Astrocyte (in vitro differentiated cells and primary cell): ENCODE data around the gene SMAD3. TPM values are rescaled to one million over a fixed set of nuclear protein-coding genes. Genes with fewer than 3 reads are reported as not detected.

Source experiments
- DNase-seq: peaks from one replicate; pipeline ENCODE4 v3.0.0-alpha.2; 2010; ENCODE audit warnings: low read depth
- FAIRE-seq: peaks from 2 replicates; lab custom pipeline; 2011; peaks lifted over from hg19 to GRCh38; lab: Jason Lieb, UNC
- H2AFZ ChIP-seq: 2 replicates; pipeline ENCODE4 v1.6.0; 2012; ENCODE audit warnings: low read depth, low read length, inconsistent platforms
- H3K27ac ChIP-seq: 2 replicates; pipeline ENCODE4 v1.5.1; 2011; ENCODE audit warnings: low read depth, low read length, inconsistent platforms
- H3K27me3 ChIP-seq: 2 replicates; pipeline ENCODE4 v1.6.0; 2011; ENCODE audit warnings: low read length, inconsistent platforms; ENCODE audit not compliant: insufficient read depth
- H3K36me3 ChIP-seq: 2 replicates; pipeline ENCODE4 v1.5.1; 2011; ENCODE audit warnings: low read length, inconsistent platforms; ENCODE audit not compliant: insufficient read depth
- H3K4me1 ChIP-seq: 2 replicates; pipeline ENCODE4 v1.5.1; 2011; ENCODE audit warnings: low read length, inconsistent platforms; ENCODE audit not compliant: insufficient read depth
- H3K4me2 ChIP-seq: 2 replicates; pipeline ENCODE4 v1.6.0; 2012; ENCODE audit warnings: low read length, inconsistent platforms
- H3K4me3 ChIP-seq: 2 replicates; pipeline ENCODE4 v1.5.1; 2011; ENCODE audit warnings: low read depth, mild to moderate bottlenecking, low read length, inconsistent platforms; ENCODE audit not compliant: insufficient read depth
- H3K79me2 ChIP-seq: 2 replicates; pipeline ENCODE4 v1.6.0; 2012; ENCODE audit warnings: mild to moderate bottlenecking, low read length, inconsistent platforms; ENCODE audit not compliant: insufficient read depth
- H3K9ac ChIP-seq: 2 replicates; pipeline ENCODE4 v1.6.0; 2012; ENCODE audit warnings: mild to moderate bottlenecking, low read length, inconsistent platforms
- H3K9me3 ChIP-seq: 2 replicates; pipeline ENCODE4 v1.5.1; 2012; ENCODE audit warnings: low read depth, mild to moderate bottlenecking, low read length, inconsistent platforms; ENCODE audit not compliant: insufficient read depth
- H4K20me1 ChIP-seq: 2 replicates; pipeline ENCODE4 v1.6.0; 2012; ENCODE audit warnings: low read length, inconsistent platforms; ENCODE audit not compliant: insufficient read depth
- H3K27ac Mint-ChIP-seq: one replicate; pipeline ENCODE4 v1.8.0; 2021; ENCODE audit warnings: mild to moderate bottlenecking, mixed read lengths; ENCODE audit not compliant: unreplicated experiment
- H3K27me3 Mint-ChIP-seq: one replicate; pipeline ENCODE4 v1.8.0; 2021; ENCODE audit warnings: low read depth, mixed read lengths; ENCODE audit not compliant: unreplicated experiment
- H3K36me3 Mint-ChIP-seq: one replicate; pipeline ENCODE4 v1.8.0; 2021; ENCODE audit warnings: low read depth, mixed read lengths; ENCODE audit not compliant: unreplicated experiment
- H3K4me1 Mint-ChIP-seq: one replicate; pipeline ENCODE4 v1.8.0; 2021; ENCODE audit warnings: low read depth, mixed read lengths; ENCODE audit not compliant: unreplicated experiment
- H3K4me3 Mint-ChIP-seq: one replicate; pipeline ENCODE4 v1.8.0; 2021; ENCODE audit warnings: mild to moderate bottlenecking, moderate library complexity, mixed read lengths; ENCODE audit not compliant: unreplicated experiment
- H3K9me3 Mint-ChIP-seq: one replicate; pipeline ENCODE4 v1.8.0; 2021; ENCODE audit warnings: mild to moderate bottlenecking, mixed read lengths; ENCODE audit not compliant: unreplicated experiment
- CTCF ChIP-seq: IDR thresholded peaks from 2 replicates; pipeline ENCODE4 v1.5.1; 2011; ENCODE audit warnings: low read depth, mild to moderate bottlenecking, inconsistent platforms, low read length, moderate library complexity; ENCODE audit not compliant: insufficient read depth
- EZH2 ChIP-seq: IDR thresholded peaks from 2 replicates; pipeline ENCODE4 v1.6.1; 2012; ENCODE audit warnings: mild to moderate bottlenecking, low read length, inconsistent platforms; ENCODE audit not compliant: insufficient read depth
- total RNA-seq: library from RNA; stranded (reverse); gene quantifications from 2 replicates; pipeline ENCODE4 v1.2.1, GENCODE V29; 2021

The SMAD3 gene
- total RNA-seq, 1 donor from 2014 or later: 78.0 TPM

GRCh38 chr15:67178569-67179210 lies 113.3 kb downstream of the SMAD3 start:
- peak overlapping the region; percentile 76 for H3K9ac ChIP-seq
- FAIRE-seq: peak; percentile 99
- peaks cover 29% of the 10 kb centered on the region for H3K36me3 Mint-ChIP-seq

GRCh38 chr15:67179411-67179995 lies 114.1 kb downstream of the SMAD3 start:
- Mint-ChIP-seq H3K27me3 (no peaks in the 10 kb centered on the region), H3K9me3 (peaks cover 2% of the 10 kb centered on the region)

More at GRCh38 chr15:67178569-67179210, 113.3 kb downstream of the SMAD3 start:
- H3K27me3 Mint-ChIP-seq: no peaks in the 10 kb centered on the region
- Histone ChIP-seq H3K4me2 (peak overlapping the region; percentile 71), H3K4me3 (no peak overlapping the region), H3K36me3 (peaks cover 13% of the 10 kb centered on the region), H3K4me1 (peaks cover 49% of the 10 kb centered on the region), H3K79me2 (peaks cover 14% of the 10 kb centered on the region), H2AFZ (no peak overlapping the region), H3K27ac (peak overlapping the region; percentile 96), H4K20me1 (no peaks in the 10 kb centered on the region), H3K9me3 (no peaks in the 10 kb centered on the region), H3K27me3 (no peaks in the 10 kb centered on the region)
- peak overlapping the region; percentile 87 for H3K27ac Mint-ChIP-seq
- DNase-seq: peak; percentile 99
- H3K4me1 Mint-ChIP-seq: peaks cover 49% of the 10 kb centered on the region
- H3K9me3 Mint-ChIP-seq: peaks cover 2% of the 10 kb centered on the region
- no peak for TF ChIP-seq CTCF
- TF ChIP-seq EZH2: no peak
- no peak overlapping the region for H3K4me3 Mint-ChIP-seq

GRCh38 chr15:67180035-67180434 lies 114.6 kb downstream of the SMAD3 start:
- FAIRE-seq (no peak), DNase-seq (no peak)
- no peak overlapping the region for H2AFZ ChIP-seq
- peaks cover 9% of the 10 kb centered on the region for H3K79me2 ChIP-seq
- Mint-ChIP-seq H3K27ac (peak overlapping the region; percentile 87), H3K4me1 (peaks cover 43% of the 10 kb centered on the region), H3K27me3 (no peaks in the 10 kb centered on the region), H3K9me3 (peaks cover 2% of the 10 kb centered on the region), H3K36me3 (peaks cover 26% of the 10 kb centered on the region), H3K4me3 (no peak overlapping the region)
- no peak overlapping the region for H3K4me3 ChIP-seq
- TF ChIP-seq CTCF (no peak), EZH2 (no peak)
- no peak overlapping the region for H3K9ac ChIP-seq
- no peaks in the 10 kb centered on the region for H3K9me3 ChIP-seq
- no peak overlapping the region for H3K27ac ChIP-seq
- peaks cover 43% of the 10 kb centered on the region for H3K4me1 ChIP-seq
- H4K20me1 ChIP-seq: no peaks in the 10 kb centered on the region
- peaks cover 17% of the 10 kb centered on the region for H3K36me3 ChIP-seq
- H3K4me2 ChIP-seq: no peak overlapping the region
- no peaks in the 10 kb centered on the region for H3K27me3 ChIP-seq

More at GRCh38 chr15:67179411-67179995, 114.1 kb downstream of the SMAD3 start:
- Mint-ChIP-seq H3K4me3 (no peak overlapping the region), H3K36me3 (peaks cover 26% of the 10 kb centered on the region), H3K4me1 (peaks cover 46% of the 10 kb centered on the region), H3K27ac (peak overlapping the region; percentile 87)
- DNase-seq (no peak), FAIRE-seq (no peak)
- H2AFZ ChIP-seq: no peak overlapping the region
- H4K20me1 ChIP-seq: no peaks in the 10 kb centered on the region
- peaks cover 49% of the 10 kb centered on the region for H3K4me1 ChIP-seq
- H3K9me3 ChIP-seq: no peaks in the 10 kb centered on the region
- H3K9ac ChIP-seq: peak overlapping the region; percentile 75
- peaks cover 12% of the 10 kb centered on the region for H3K79me2 ChIP-seq
- H3K27ac ChIP-seq: peak overlapping the region; percentile 96
- no peak overlapping the region for H3K4me3 ChIP-seq
- TF ChIP-seq EZH2: no peak
- H3K27me3 ChIP-seq: no peaks in the 10 kb centered on the region
- peak overlapping the region; percentile 65 for H3K4me2 ChIP-seq
- H3K36me3 ChIP-seq: peaks cover 13% of the 10 kb centered on the region
